Endothelial cell of umbilical vein (primary cell): ENCODE results near the gene SURF1. TPM values are rescaled to one million over a fixed set of nuclear protein-coding genes. Genes with fewer than 3 reads are reported as not detected.

ENCODE experiments used
- BruUV-seq: library from RNA; stranded (reverse); fragments of 400-500 nt; replicated peaks from 2 replicates; lab custom pipeline; 2021; lab: Mats Ljungman, UMichigan
- CTCF ChIA-PET: fragments of 300-600, 350-600 bp; sonication (Branson Sonifier 250); formaldehyde crosslinking; loops from one replicate; lab custom pipeline; 2021; ENCODE audit warnings: antibody characterized with exemption, inconsistent platforms; lab: Charles Lee
- POLR2A ChIA-PET: fragments of 300-600, 350-600 bp; sonication (Branson Sonifier 250); formaldehyde crosslinking; loops from one replicate; lab custom pipeline; 2021; ENCODE audit warnings: antibody characterized with exemption, inconsistent platforms; lab: Charles Lee
- DNase-seq: peaks from one replicate; pipeline ENCODE4 v3.0.0-alpha.2; 2011; ENCODE audit warnings: low read depth, low spot score
- FAIRE-seq: peaks from 2 replicates; lab custom pipeline; 2011; peaks lifted over from hg19 to GRCh38; lab: Jason Lieb, UNC
- H2AFZ ChIP-seq: 2 replicates; pipeline ENCODE4 v1.6.0; 2012; ENCODE audit warnings: low read depth, low read length, control low read depth, inconsistent platforms
- H3K27ac ChIP-seq: 2 replicates; pipeline ENCODE4 v1.5.1; 2011; ENCODE audit warnings: low read depth, mild to moderate bottlenecking, control low read depth, low read length, moderate library complexity; ENCODE audit not compliant: insufficient read depth
- H3K27me3 ChIP-seq, 2 experiments: 2 replicates each; pipeline versions ENCODE4 v1.6.0 to v1.6.1; 2011; ENCODE audit warnings: low read length in 2 of 2, mixed read lengths in 1 of 2; ENCODE audit not compliant: control insufficient read depth in 2 of 2, insufficient read depth in 2 of 2
- H3K36me3 ChIP-seq, 2 experiments: 2 replicates in 1 of 2; 3 replicates in 1 of 2; pipeline ENCODE4 v1.5.1; 2011; ENCODE audit warnings: low read length in 2 of 2, mild to moderate bottlenecking in 1 of 2, moderate library complexity in 1 of 2; ENCODE audit not compliant: control insufficient read depth in 2 of 2, insufficient read depth in 2 of 2; ENCODE audit errors: extremely low read depth in 1 of 2
- H3K4me1 ChIP-seq: 3 replicates; pipeline ENCODE4 v1.5.1; 2011; ENCODE audit warnings: mild to moderate bottlenecking, low read length; ENCODE audit not compliant: control insufficient read depth, insufficient read depth; ENCODE audit errors: extremely low read depth
- H3K4me2 ChIP-seq: 2 replicates; pipeline ENCODE4 v1.6.1; 2011; ENCODE audit warnings: low read length, control low read depth, mixed read lengths; ENCODE audit not compliant: insufficient read depth
- H3K4me3 ChIP-seq, 3 experiments: fragments of 200-600 bp in 1 of 3; sonication (generic), shearing (Covaris generic) in 1 of 3; replicated peaks in 1 of 3; 2 replicates each; pipeline ENCODE4 v1.5.1; 2011 to 2016; ENCODE audit warnings: control low read depth in 3 of 3, low read length in 3 of 3, mild to moderate bottlenecking in 2 of 3, inconsistent platforms in 1 of 3, low read depth in 1 of 3, moderate library complexity in 1 of 3; ENCODE audit not compliant: insufficient read depth in 1 of 3
- H3K79me2 ChIP-seq: 2 replicates; pipeline ENCODE4 v1.6.0; 2012; ENCODE audit warnings: low read length, inconsistent platforms; ENCODE audit not compliant: control insufficient read depth, insufficient read depth
- H3K9ac ChIP-seq: replicated peaks from 2 replicates; pipeline ENCODE3; 2011; ENCODE audit warnings: low read length, control low read depth; ENCODE audit not compliant: insufficient read depth; ENCODE audit errors: extremely low read depth
- H3K9me1 ChIP-seq: replicated peaks from 3 replicates; pipeline ENCODE4 v1.6.0; 2011; ENCODE audit warnings: mild to moderate bottlenecking, low read length; ENCODE audit not compliant: control insufficient read depth, insufficient read depth; ENCODE audit errors: extremely low read depth
- H3K9me3 ChIP-seq: replicated peaks from 2 replicates; pipeline ENCODE4 v1.5.1; 2012; ENCODE audit warnings: low read length, inconsistent platforms; ENCODE audit not compliant: control insufficient read depth, insufficient read depth
- H4K20me1 ChIP-seq: replicated peaks from 2 replicates; pipeline ENCODE3; 2011; ENCODE audit warnings: mild to moderate bottlenecking, low read length; ENCODE audit not compliant: control insufficient read depth, insufficient read depth; ENCODE audit errors: extremely low read depth
- CTCF ChIP-seq, 2 donors: IDR thresholded peaks; 1 replicate in 1 of 2; 2 replicates in 1 of 2; pipeline ENCODE4 v1.5.1; 2011; ENCODE audit warnings: low read length in 2 of 2, mild to moderate bottlenecking in 2 of 2, moderate library complexity in 2 of 2, control low read depth in 1 of 2, inconsistent platforms in 1 of 2, low read depth in 1 of 2; ENCODE audit not compliant: insufficient read depth in 1 of 2; ENCODE audit errors: extremely low read depth in 1 of 2
- EZH2 ChIP-seq: IDR thresholded peaks from 2 replicates; pipeline ENCODE4 v1.6.1; 2012; ENCODE audit warnings: borderline replicate concordance, low read depth, mild to moderate bottlenecking, moderate library complexity, low read length, inconsistent platforms; ENCODE audit not compliant: severe bottlenecking
- FOS ChIP-seq: IDR thresholded peaks from 2 replicates; pipeline ENCODE4 v1.6.1; 2011; ENCODE audit warnings: mild to moderate bottlenecking, low read length, moderate library complexity, borderline replicate concordance; ENCODE audit not compliant: insufficient read depth
- GATA2 ChIP-seq: IDR thresholded peaks from 2 replicates; pipeline ENCODE4 v1.7.0; 2011; ENCODE audit warnings: low read depth, mild to moderate bottlenecking, moderate library complexity, mixed read lengths, low read length; ENCODE audit not compliant: insufficient read length, insufficient read depth
- JUN ChIP-seq: IDR thresholded peaks from 2 replicates; pipeline ENCODE4 v1.6.1; 2011; ENCODE audit warnings: borderline replicate concordance, low read depth; ENCODE audit not compliant: insufficient read length, insufficient read depth
- MAX ChIP-seq: IDR thresholded peaks from 2 replicates; pipeline ENCODE4 v1.6.1; 2011; ENCODE audit not compliant: insufficient read depth, insufficient read length
- MYC ChIP-seq: IDR thresholded peaks from one replicate; pipeline ENCODE4 v1.6.1; 2011; ENCODE audit warnings: mild to moderate bottlenecking, low read depth, low read length
- POLR2A ChIP-seq: IDR thresholded peaks from 2 replicates; pipeline ENCODE4 v1.6.1; 2012; ENCODE audit warnings: low read depth, mild to moderate bottlenecking, control low read depth, low read length
- POLR2AphosphoS5 ChIP-seq: IDR thresholded peaks from 2 replicates; pipeline ENCODE4 v1.6.1; 2012; ENCODE audit warnings: low read depth, mild to moderate bottlenecking, control low read depth, low read length, moderate library complexity; ENCODE audit not compliant: insufficient read depth
- dilution Hi-C: fragments of 300-500 bp; cut with MboI; formaldehyde crosslinking; loops from one replicate; pipeline ENCODE4 v1.15.0; 2019; ENCODE audit warnings: low sequenced_read_pairs; ENCODE audit not compliant: extremely low pct_ligation_motif_present
- intact Hi-C: fragments of 100-400 bp; cut with micrococcal nuclease; formaldehyde crosslinking; loops from one replicate; pipeline ENCODE4 v1.10.0; 2022
- polyA plus RNA-seq, 4 experiments: library from polyadenylated mRNA; depleted of rRNA in 3 of 4; stranded (reverse) in 3 of 4; unstranded in 1 of 4; fragments of >200 nt; gene quantifications; 2 replicates each; pipeline versions ENCODE4 v1.2.1 to v1.2.3, GENCODE V29; 2011 to 2012; ENCODE audit warnings: missing spikeins in 1 of 4
- total RNA-seq: library from RNA; stranded (reverse); gene quantifications from 2 replicates; pipeline ENCODE4 v1.2.3, GENCODE V29; 2021

SURF1 gene
- total and polyA plus RNA-seq, 2 donors (not counting 3 experiments of a cell fraction or from before 2014, with no cell fraction given), result 22.8 to 27.1 TPM

GRCh38 chr9:133359399-133360175, 3.3 kb upstream of the SURF1 start:
- H3K4me2 ChIP-seq, result no peak overlapping the region
- no TSS peak for BruUV-seq
- H3K36me3 ChIP-seq, result peaks cover 21 to 35% of the 10 kb centered on the region in 2 experiments
- no peak overlapping the region for H3K4me3 ChIP-seq
- no peak for DNase-seq
- H3K27ac ChIP-seq, result no peak overlapping the region
- no peak overlapping the region for H2AFZ ChIP-seq
- H4K20me1 ChIP-seq, result no peaks in the 10 kb centered on the region
- dilution Hi-C loops, result no loop called here
- peaks cover 10% of the 10 kb centered on the region for H3K4me1 ChIP-seq
- H3K27me3 ChIP-seq, result no peaks in the 10 kb centered on the region
- intact Hi-C loops, result no loop called here
- H3K79me2 ChIP-seq, result no peaks in the 10 kb centered on the region
- TF ChIP-seq JUN, result no peak
- TF ChIP-seq EZH2, result no peak
- no peak for TF ChIP-seq POLR2A
- peak in 1 of 2 donors; percentile 23 for TF ChIP-seq CTCF (IDR thresholded peaks at IDR 0.05; ENCODE audit: extremely low read depth in 1 of 2, insufficient read depth in 1 of 2, low read depth in 1 of 2, low read length in 2 of 2)
- no peak for TF ChIP-seq GATA2
- TF ChIP-seq MYC, result no peak
- no peak for TF ChIP-seq POLR2AphosphoS5
- TF ChIP-seq FOS, result no peak
- no peak for TF ChIP-seq MAX
- H3K9me3 ChIP-seq, result no peaks in the 10 kb centered on the region
- CTCF ChIA-PET, result interaction anchor here (0.8 to 1.4 kb wide), 2 partner anchors 13 to 127 kb away, joined by 3 to 6 read pairs; no protein-coding TSS in a partner anchor
- FAIRE-seq, result no peak
- POLR2A ChIA-PET, result no interaction called here
- no peak overlapping the region for H3K9ac ChIP-seq
- H3K9me1 ChIP-seq, result no peaks in the 10 kb centered on the region
